Measurements from ENCODE around the gene CD274. TPM values are rescaled to one million over a fixed set of nuclear protein-coding genes. Genes with fewer than 3 reads are reported as not detected.

CD274 gene
- total and polyA plus RNA-seq, 2 experiments from 2014 or later, result not detected

DNA sequence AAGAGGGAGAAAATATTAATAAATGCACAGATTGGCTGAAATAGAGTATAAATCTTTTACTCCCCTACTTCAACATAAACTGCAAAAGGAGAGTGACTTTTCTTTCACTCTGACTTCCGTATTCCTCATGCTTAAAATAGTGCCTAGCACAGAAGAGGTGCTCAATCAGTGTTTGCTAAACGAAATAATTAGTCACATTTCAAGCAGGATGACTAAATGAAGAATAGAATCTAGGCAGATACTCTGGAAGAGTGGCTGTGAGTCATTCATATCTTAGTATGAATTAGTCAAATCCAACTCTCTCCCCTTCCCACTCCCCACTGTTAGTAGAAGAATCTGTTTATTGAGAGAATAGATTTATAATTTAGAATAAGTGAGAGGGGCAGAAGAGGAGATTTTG is 4.8 kb downstream of the CD274 start:
- Histone ChIP-seq H2AFZ (no peak overlapping the region), H3K4me2 (no peak overlapping the region), H3K9me2 (ENCODE audit: insufficient read depth) (no peaks in the 10 kb centered on the region), H3K36me3 (ENCODE audit: insufficient read depth) (no peaks in the 10 kb centered on the region), H3K79me2 (replicated peaks; ENCODE audit: insufficient read depth) (no peaks in the 10 kb centered on the region), H4K20me1 (replicated peaks; ENCODE audit: insufficient read depth) (no peaks in the 10 kb centered on the region), H3K4me1 (ENCODE audit: insufficient read depth) (0 out of 2 replicates have a peak, but pooled peaks cover 4% of the 10 kb centered on the region), H3K27ac (ENCODE audit: low read depth) (no peak overlapping the region), H3K4me3 (no peak overlapping the region), H3K27me3 (ENCODE audit: insufficient read depth) (no peaks in the 10 kb centered on the region), H3F3A (replicated peaks; ENCODE audit: low read depth) (no peaks in the 10 kb centered on the region)
- DNase-seq (ENCODE audit: low spot score) (no peak), ATAC-seq (no peak)
- Mint-ChIP-seq H3K4me3 (no peak overlapping the region), H3K9me3 (no peaks in the 10 kb centered on the region), H3K4me1 (peaks cover 9% of the 10 kb centered on the region), H3K27me3 (ENCODE audit: insufficient read depth, low read depth, poor library complexity) (peaks cover 2% of the 10 kb centered on the region), H3K36me3 (ENCODE audit: low read depth) (no peaks in the 10 kb centered on the region), H3K27ac (no peak overlapping the region)
- TF ChIP-seq, protein P1, sequence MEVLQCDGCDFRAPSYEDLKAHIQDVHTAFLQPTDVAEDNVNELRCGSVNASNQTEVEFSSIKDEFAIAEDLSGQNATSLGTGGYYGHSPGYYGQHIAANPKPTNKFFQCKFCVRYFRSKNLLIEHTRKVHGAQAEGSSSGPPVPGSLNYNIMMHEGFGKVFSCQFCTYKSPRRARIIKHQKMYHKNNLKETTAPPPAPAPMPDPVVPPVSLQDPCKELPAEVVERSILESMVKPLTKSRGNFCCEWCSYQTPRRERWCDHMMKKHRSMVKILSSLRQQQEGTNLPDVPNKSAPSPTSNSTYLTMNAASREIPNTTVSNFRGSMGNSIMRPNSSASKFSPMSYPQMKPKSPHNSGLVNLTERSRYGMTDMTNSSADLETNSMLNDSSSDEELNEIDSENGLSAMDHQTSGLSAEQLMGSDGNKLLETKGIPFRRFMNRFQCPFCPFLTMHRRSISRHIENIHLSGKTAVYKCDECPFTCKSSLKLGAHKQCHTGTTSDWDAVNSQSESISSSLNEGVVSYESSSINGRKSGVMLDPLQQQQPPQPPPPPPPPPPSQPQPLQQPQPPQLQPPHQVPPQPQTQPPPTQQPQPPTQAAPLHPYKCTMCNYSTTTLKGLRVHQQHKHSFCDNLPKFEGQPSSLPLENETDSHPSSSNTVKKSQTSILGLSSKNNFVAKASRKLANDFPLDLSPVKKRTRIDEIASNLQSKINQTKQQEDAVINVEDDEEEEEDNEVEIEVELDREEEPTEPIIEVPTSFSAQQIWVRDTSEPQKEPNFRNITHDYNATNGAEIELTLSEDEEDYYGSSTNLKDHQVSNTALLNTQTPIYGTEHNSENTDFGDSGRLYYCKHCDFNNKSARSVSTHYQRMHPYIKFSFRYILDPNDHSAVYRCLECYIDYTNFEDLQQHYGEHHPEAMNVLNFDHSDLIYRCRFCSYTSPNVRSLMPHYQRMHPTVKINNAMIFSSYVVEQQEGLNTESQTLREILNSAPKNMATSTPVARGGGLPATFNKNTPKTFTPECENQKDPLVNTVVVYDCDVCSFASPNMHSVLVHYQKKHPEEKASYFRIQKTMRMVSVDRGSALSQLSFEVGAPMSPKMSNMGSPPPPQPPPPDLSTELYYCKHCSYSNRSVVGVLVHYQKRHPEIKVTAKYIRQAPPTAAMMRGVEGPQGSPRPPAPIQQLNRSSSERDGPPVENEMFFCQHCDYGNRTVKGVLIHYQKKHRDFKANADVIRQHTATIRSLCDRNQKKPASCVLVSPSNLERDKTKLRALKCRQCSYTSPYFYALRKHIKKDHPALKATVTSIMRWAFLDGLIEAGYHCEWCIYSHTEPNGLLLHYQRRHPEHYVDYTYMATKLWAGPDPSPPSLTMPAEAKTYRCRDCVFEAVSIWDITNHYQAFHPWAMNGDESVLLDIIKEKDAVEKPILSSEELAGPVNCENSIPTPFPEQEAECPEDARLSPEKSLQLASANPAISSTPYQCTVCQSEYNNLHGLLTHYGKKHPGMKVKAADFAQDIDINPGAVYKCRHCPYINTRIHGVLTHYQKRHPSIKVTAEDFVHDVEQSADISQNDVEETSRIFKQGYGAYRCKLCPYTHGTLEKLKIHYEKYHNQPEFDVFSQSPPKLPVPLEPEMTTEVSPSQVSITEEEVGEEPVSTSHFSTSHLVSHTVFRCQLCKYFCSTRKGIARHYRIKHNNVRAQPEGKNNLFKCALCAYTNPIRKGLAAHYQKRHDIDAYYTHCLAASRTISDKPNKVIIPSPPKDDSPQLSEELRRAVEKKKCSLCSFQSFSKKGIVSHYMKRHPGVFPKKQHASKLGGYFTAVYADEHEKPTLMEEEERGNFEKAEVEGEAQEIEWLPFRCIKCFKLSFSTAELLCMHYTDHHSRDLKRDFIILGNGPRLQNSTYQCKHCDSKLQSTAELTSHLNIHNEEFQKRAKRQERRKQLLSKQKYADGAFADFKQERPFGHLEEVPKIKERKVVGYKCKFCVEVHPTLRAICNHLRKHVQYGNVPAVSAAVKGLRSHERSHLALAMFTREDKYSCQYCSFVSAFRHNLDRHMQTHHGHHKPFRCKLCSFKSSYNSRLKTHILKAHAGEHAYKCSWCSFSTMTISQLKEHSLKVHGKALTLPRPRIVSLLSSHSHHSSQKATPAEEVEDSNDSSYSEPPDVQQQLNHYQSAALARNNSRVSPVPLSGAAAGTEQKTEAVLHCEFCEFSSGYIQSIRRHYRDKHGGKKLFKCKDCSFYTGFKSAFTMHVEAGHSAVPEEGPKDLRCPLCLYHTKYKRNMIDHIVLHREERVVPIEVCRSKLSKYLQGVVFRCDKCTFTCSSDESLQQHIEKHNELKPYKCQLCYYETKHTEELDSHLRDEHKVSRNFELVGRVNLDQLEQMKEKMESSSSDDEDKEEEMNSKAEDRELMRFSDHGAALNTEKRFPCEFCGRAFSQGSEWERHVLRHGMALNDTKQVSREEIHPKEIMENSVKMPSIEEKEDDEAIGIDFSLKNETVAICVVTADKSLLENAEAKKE (CRISPR knock-in tag; IDR thresholded peaks at IDR 0.05), result no peak
- TF ChIP-seq NANOG (IDR thresholded peaks at IDR 0.05; ENCODE audit: borderline replicate concordance) (no peak), CREB1 (CRISPR knock-in tag; IDR thresholded peaks at IDR 0.05; ENCODE audit: low read depth) (no peak), ZNF114 (CRISPR knock-in tag; IDR thresholded peaks at IDR 0.05) (no peak), POLR2AphosphoS5 (IDR thresholded peaks at IDR 0.05; ENCODE audit: low read depth) (no peak), ZNF331 (CRISPR knock-in tag; IDR thresholded peaks at IDR 0.05; ENCODE audit: low read depth) (no peak)
- TF ChIP-seq, protein P2, sequence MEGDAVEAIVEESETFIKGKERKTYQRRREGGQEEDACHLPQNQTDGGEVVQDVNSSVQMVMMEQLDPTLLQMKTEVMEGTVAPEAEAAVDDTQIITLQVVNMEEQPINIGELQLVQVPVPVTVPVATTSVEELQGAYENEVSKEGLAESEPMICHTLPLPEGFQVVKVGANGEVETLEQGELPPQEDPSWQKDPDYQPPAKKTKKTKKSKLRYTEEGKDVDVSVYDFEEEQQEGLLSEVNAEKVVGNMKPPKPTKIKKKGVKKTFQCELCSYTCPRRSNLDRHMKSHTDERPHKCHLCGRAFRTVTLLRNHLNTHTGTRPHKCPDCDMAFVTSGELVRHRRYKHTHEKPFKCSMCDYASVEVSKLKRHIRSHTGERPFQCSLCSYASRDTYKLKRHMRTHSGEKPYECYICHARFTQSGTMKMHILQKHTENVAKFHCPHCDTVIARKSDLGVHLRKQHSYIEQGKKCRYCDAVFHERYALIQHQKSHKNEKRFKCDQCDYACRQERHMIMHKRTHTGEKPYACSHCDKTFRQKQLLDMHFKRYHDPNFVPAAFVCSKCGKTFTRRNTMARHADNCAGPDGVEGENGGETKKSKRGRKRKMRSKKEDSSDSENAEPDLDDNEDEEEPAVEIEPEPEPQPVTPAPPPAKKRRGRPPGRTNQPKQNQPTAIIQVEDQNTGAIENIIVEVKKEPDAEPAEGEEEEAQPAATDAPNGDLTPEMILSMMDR (conservative IDR thresholded peaks at IDR 0.05; ENCODE audit: low read depth in 2 of 2), result no peak
- TF ChIP-seq, protein P3, sequence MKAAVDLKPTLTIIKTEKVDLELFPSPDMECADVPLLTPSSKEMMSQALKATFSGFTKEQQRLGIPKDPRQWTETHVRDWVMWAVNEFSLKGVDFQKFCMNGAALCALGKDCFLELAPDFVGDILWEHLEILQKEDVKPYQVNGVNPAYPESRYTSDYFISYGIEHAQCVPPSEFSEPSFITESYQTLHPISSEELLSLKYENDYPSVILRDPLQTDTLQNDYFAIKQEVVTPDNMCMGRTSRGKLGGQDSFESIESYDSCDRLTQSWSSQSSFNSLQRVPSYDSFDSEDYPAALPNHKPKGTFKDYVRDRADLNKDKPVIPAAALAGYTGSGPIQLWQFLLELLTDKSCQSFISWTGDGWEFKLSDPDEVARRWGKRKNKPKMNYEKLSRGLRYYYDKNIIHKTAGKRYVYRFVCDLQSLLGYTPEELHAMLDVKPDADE (IDR thresholded peaks at IDR 0.05), result no peak
- TF ChIP-seq, protein P4, sequence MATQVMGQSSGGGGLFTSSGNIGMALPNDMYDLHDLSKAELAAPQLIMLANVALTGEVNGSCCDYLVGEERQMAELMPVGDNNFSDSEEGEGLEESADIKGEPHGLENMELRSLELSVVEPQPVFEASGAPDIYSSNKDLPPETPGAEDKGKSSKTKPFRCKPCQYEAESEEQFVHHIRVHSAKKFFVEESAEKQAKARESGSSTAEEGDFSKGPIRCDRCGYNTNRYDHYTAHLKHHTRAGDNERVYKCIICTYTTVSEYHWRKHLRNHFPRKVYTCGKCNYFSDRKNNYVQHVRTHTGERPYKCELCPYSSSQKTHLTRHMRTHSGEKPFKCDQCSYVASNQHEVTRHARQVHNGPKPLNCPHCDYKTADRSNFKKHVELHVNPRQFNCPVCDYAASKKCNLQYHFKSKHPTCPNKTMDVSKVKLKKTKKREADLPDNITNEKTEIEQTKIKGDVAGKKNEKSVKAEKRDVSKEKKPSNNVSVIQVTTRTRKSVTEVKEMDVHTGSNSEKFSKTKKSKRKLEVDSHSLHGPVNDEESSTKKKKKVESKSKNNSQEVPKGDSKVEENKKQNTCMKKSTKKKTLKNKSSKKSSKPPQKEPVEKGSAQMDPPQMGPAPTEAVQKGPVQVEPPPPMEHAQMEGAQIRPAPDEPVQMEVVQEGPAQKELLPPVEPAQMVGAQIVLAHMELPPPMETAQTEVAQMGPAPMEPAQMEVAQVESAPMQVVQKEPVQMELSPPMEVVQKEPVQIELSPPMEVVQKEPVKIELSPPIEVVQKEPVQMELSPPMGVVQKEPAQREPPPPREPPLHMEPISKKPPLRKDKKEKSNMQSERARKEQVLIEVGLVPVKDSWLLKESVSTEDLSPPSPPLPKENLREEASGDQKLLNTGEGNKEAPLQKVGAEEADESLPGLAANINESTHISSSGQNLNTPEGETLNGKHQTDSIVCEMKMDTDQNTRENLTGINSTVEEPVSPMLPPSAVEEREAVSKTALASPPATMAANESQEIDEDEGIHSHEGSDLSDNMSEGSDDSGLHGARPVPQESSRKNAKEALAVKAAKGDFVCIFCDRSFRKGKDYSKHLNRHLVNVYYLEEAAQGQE (IDR thresholded peaks at IDR 0.05; ENCODE audit: unreplicated experiment), result no peak
